Endometrial microvascular endothelial cells (primary cell): ENCODE data around the gene TNFRSF12A. TPM values are rescaled to one million over a fixed set of nuclear protein-coding genes. Genes with fewer than 3 reads are reported as not detected.
"Not testable (repeated sequence)": the region's sequence is repeated elsewhere in the genome, so short reads cannot be mapped to it uniquely, and the experiment has no call there.

Experiments used
- in situ Hi-C: cut with HindIII; loops from 2 replicates; pipeline ENCODE4 v1.10.0; 2017; ENCODE audit warnings: low sequenced_read_pairs, low pct_unique_long_range_greater_than_20kb; ENCODE audit errors: inconsistent ontology term
- total RNA-seq: library from RNA; depleted of rRNA; stranded (reverse); fragments of >200 nt; gene quantifications from one replicate; pipeline ENCODE4 v1.2.3, GENCODE V29; 2015; ENCODE audit errors: inconsistent ontology term

The TNFRSF12A gene
- total RNA-seq, 1 donor from 2014 or later, result 263 TPM

DNA sequence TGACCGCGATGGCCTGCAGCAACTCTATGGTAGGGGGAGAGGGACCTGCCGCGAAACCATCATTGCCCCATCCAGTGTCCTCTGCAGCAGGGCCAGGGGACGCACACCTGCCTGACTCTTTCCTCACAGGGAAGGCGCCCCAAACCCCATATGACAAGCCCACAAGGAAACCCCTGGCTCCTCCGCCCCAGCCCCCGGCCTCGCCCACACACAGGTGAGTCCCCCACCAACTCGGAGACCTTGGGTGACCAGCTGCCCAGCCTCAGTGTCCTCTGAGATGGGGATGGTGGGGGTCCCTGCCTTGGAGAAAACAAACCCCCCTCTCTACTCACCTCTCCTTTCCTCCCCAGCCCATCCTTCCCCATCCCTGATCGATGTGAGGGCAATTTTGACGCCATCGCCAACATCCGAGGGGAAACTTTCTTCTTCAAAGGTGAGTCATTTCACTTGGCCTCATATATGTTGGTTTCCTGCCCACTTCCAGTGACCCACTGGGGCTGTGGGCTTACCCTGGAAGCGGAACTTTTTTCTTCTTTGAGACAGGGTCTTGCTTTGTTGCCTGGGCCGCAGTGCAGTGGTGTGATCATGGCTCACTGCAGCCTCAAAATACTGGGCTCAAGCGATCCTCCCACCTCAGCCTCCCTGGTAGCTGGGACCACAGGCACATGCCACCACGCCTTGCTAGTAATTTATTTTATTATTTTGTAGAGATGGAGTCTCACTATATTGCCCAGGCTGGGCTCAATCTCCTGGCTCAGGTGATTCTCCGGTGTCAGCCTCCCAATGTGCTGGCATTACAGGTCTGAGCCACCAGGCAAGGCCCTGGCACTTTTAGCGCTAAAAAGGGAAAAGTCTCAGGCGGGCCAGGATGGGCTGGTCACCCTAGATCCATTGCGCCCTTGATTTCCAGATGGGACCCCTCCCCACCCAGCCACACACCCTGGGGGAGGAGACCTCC, 37.3 kb downstream of the TNFRSF12A start:
- in situ Hi-C loops, result no loop called here

GRCh38 chr16:3058139-3059030, 38.2 kb downstream of the TNFRSF12A start:
- in situ Hi-C loops, result no loop called here

DNA sequence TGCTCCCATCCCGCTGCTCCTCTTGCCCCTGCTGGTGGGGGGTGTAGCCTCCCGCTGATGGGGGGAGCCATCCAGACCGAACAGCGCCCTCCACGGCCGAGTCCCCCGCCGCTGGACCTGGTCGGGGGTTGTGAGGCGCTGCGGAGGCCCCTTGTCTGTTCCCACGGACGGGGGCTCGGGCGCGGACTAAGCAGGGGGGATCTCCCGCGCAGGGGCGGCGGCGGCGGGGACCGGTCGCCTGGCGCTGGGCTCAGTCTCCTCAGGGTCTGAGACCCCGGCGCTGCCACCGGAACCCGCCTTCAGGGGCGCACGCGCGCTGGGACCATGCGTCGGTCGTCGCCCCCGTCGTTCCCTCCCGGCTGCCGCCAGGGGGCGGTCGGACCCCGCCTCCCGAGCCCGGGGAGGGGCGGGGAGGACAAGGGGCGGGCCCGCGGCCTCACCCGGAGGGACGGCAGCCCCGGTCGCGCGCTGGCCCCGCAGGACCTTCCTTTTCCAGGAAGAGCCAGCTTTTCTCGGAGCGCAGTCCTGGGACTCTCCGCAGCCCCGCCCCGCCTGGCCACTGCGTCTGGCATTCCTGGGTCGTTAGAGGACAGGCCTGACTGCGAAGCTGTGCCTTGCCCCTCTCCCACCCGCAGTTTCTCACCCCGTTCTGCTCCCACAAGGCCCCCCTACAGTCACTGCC, 39.0 kb downstream of the TNFRSF12A start:
- in situ Hi-C loops, result no loop called here

GRCh38 chr16:3059723-3060242, 39.6 kb downstream of the TNFRSF12A start:
- in situ Hi-C loops, result no loop called here

DNA sequence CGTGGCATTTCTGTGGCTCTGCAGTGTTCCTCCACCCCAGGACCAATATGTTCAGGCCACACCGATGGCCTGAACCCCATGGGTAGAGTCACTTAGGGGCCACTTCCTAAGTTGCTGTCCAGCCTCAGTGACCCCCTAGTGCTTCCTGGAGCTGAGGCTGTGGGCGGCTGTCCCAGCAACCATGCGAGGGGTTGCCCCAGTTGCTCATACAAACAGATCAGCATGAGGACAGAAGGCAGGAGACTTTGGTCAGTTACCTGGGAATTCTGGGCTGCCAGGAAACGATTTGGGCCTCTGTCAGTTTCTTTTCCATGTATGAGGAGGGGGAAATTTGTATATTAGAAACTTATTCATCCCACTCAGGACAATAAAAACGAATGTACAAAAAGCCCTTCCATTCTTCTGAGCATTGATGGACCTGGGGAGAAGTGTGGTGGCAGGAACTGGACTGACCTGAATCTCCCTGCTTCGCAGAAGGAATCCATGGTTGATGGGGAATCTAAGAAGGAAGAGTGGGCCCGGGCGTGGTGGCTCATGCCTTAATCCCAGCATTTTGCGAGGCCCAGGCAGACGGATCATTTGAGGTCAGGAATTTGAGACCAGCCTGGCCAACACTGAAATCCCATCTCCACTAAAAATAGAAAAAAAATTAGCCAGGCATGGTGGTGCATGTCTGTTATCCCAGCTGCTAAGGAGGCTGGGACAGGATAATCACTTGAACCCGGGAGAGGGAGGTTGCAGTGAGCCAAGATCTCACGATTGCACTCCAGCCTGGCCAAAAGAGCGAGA, 40.4 kb downstream of the TNFRSF12A start:
- in situ Hi-C loops, result no loop called here

DNA sequence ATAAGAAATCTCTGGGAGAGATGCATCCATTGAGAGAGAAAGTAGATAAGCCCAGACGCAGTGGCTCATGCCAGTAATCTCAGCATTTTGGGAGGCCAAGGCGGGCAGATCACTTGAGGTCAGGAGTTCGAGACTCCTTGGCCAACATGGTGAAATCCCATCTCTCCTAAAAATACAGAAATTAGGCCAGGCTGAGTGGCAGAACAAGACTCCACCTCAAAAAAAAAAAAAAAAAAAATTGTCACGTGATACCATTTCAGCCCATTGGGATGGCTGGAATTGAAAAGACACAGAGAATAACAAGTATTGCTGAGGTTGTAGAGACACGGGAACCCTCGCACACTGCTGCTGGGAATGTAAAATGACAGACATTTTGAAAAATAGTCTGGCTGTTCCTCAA, 42.4 kb downstream of the TNFRSF12A start:
- in situ Hi-C loops, result no loop called here

- in situ Hi-C loops, result no loop called here
These were observed 43.6 kb downstream of the TNFRSF12A start for GRCh38 chr16:3063625-3064386.

DNA sequence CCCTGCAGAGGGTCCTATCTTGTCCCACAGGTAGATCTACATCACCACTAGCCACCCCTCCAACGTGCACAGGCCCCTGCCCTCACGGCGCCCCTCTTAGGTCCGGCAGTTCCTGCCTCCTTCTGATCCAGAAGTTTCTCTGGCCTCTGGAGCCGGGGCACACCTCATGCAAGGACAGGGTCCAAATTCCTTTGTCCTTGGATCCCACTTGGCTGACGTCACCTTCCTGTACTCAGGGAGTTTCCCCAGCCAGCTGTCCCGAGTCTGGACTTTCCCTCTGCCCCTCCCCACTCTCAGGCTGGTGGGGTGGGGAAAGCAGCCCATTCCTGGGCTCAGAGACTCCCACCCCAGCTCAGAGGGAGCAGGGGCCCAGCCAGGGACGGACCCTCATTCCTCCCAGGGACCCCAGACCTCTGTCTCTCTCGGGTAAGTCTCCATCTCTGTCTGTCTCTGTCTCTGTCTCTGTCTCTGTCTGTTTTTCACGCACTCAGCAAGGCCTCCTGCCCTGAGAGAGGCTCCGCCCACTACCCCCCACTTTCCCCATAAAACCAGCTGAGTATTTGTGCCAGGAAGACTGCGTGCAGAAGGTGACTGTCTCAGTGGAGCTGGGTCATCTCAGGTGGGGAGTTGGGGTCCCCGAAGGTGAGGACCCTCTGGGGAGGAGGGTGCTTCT, 45.0 kb downstream of the TNFRSF12A start, which contains the start of gene IL32:
IL32 (plus strand) TSS at position 572 of the 673 bp plus-strand sequence. CDS start 172 bp downstream, outside the sequence.
- in situ Hi-C loops, result no loop called here

- in situ Hi-C loops, result no loop called here
These were observed 45.7 kb downstream of the TNFRSF12A start for GRCh38 chr16:3065742-3066439.

DNA sequence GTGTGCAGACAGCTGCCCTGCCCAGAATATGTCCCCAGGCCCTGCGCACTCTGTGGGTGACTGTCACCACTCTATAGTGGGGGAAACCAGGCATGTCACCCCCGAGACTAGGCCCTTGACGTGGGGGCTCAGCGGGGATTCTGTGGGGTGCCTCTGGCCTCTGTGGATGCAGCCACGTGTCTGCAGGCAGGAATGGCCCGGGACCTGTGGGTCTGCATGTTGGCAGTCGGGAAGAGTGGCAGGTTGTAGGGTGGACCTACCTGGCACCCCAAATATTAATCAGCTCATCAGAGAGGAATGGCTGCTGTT, 46.2 kb downstream of the TNFRSF12A start:
- in situ Hi-C loops, result no loop called here

GRCh38 chr16:3068487-3068886, 48.3 kb downstream of the TNFRSF12A start:
- in situ Hi-C loops, result no loop called here

DNA sequence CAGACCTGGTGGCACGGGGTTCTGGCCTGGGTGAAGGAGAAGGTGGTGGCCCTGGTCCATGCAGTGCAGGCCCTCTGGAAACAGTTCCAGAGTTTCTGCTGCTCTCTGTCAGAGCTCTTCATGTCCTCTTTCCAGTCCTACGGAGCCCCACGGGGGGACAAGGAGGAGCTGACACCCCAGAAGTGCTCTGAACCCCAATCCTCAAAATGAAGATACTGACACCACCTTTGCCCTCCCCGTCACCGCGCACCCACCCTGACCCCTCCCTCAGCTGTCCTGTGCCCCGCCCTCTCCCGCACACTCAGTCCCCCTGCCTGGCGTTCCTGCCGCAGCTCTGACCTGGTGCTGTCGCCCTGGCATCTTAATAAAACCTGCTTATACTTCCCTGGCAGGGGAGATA, 49.0 kb downstream of the TNFRSF12A start:
- in situ Hi-C loops, result not testable (repeated sequence)

GRCh38 chr16:3070608-3071111, 50.5 kb downstream of the TNFRSF12A start:
- in situ Hi-C loops, result no loop called here

- in situ Hi-C loops, result no loop called here
These were observed 51.5 kb downstream of the TNFRSF12A start for GRCh38 chr16:3071655-3072054.
